Measurements from ENCODE around the gene RPL38. TPM values are rescaled to one million over a fixed set of nuclear protein-coding genes. Genes with fewer than 3 reads are reported as not detected.

Gene RPL38
- total RNA-seq, 3 donors from 2014 or later (not counting 1 experiment from before 2014, with no cell fraction given) = 560 to 802 (median 759) TPM

DNA sequence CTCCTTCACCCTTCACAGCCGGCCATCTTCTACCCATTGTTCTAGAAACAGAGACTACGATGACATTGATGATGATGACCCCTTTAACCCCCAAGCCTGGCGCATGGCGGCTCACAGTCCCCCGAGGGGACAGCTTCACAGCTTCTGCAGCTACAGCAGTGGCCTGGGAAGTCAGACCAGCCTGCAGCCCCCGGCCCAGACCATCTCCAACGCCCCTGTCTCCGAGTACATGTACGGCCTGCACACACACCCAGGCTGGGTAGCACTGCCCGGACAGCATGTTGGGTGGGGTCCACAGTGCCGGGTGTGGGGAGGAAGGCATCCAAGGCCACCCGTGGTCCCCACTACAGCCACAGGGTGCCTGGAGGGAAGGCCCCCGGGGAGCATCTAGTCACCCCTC is 49.6 kb downstream of the RPL38 start:
- peaks cover 0 to 6% of the 10 kb centered on the region in 2 donors for H3K4me1 Mint-ChIP-seq
- H3K36me3 ChIP-seq (ENCODE audit: control insufficient read depth, insufficient read depth, low read length) = no peaks in the 10 kb centered on the region
- H3K9me3 Mint-ChIP-seq = no peaks in the 10 kb centered on the region
- H3K36me3 Mint-ChIP-seq = no peaks in the 10 kb centered on the region
- intact Hi-C loops (cut with micrococcal nuclease) = no loop called here
- no peaks in the 10 kb centered on the region for H3K4me1 ChIP-seq (ENCODE audit: control insufficient read depth, insufficient read depth, low read length)
- H3K27me3 ChIP-seq (ENCODE audit: control insufficient read depth, insufficient read depth, low read length) = no peaks in the 10 kb centered on the region
- no peaks in the 10 kb centered on the region for H3K9me3 ChIP-seq (ENCODE audit: control insufficient read depth, insufficient read depth, low read length)
- H3K27ac ChIP-seq (ENCODE audit: low read length) = no peak overlapping the region
- H3K4me3 Mint-ChIP-seq = no peak overlapping the region
- no peak overlapping the region for H3K27ac Mint-ChIP-seq
- H3K27me3 Mint-ChIP-seq (ENCODE audit: low read depth in 2 of 2) = no peaks in the 10 kb centered on the region
- DNase-seq (no peak), ATAC-seq (no peak)
- 89% methylated on average over 13 of the region's 13 CpGs for WGBS (ENCODE audit: insufficient coverage)
- H3K4me3 ChIP-seq (ENCODE audit: low read length) = no peak overlapping the region
- no peak for TF ChIP-seq CTCF (IDR thresholded peaks at IDR 0.05)

DNA sequence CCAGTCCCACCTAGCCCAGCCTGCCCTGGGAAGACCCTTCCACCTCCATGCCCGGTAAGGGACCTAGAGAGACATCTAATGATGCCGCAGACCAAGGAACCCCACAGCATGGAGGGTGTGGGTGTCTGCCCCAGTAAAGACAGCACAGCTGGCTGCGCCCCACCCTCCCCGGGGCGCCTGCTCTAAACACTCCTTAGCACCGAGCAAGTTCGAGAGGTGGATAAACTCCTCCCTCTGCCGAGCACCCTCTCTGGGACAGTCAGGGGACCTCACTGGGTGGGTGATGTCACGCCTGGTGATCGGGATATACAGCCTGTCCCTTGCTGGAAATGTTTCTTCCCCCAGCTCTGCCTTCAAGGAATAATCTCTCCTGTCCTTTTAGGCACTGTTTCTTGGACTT is 53.8 kb downstream of the RPL38 start:
- Histone ChIP-seq H3K4me1 (ENCODE audit: control insufficient read depth, insufficient read depth, low read length) (no peaks in the 10 kb centered on the region), H3K27me3 (ENCODE audit: control insufficient read depth, insufficient read depth, low read length) (no peaks in the 10 kb centered on the region), H3K27ac (ENCODE audit: low read length) (no peak overlapping the region), H3K4me3 (ENCODE audit: low read length) (no peak overlapping the region), H3K9me3 (ENCODE audit: control insufficient read depth, insufficient read depth, low read length) (no peaks in the 10 kb centered on the region), H3K36me3 (ENCODE audit: control insufficient read depth, insufficient read depth, low read length) (no peaks in the 10 kb centered on the region)
- no peak for TF ChIP-seq CTCF (IDR thresholded peaks at IDR 0.05)
- 89% methylated on average over 10 of the region's 10 CpGs for WGBS (ENCODE audit: insufficient coverage)
- Mint-ChIP-seq H3K9me3 (no peaks in the 10 kb centered on the region), H3K27me3 (ENCODE audit: low read depth in 2 of 2) (no peaks in the 10 kb centered on the region), H3K4me3 (no peak overlapping the region), H3K36me3 (no peaks in the 10 kb centered on the region), H3K27ac (no peak overlapping the region), H3K4me1 (no peaks in the 10 kb centered on the region)
- ATAC-seq (no peak), DNase-seq (no peak)
- intact Hi-C loops (cut with micrococcal nuclease) = no loop called here

GRCh38 chr17:74259667-74260524 is 56.4 kb downstream of the RPL38 start:
- Mint-ChIP-seq H3K27me3 (ENCODE audit: low read depth in 2 of 2) (no peaks in the 10 kb centered on the region), H3K9me3 (no peaks in the 10 kb centered on the region), H3K27ac (no peak overlapping the region), H3K36me3 (no peaks in the 10 kb centered on the region), H3K4me1 (no peaks in the 10 kb centered on the region), H3K4me3 (no peak overlapping the region)
- no peak for TF ChIP-seq CTCF (IDR thresholded peaks at IDR 0.05)
- intact Hi-C loops (cut with micrococcal nuclease) = no loop called here
- H3K4me1 ChIP-seq (ENCODE audit: control insufficient read depth, insufficient read depth, low read length) = no peaks in the 10 kb centered on the region
- H3K4me3 ChIP-seq (ENCODE audit: low read length) = no peak overlapping the region
- no peaks in the 10 kb centered on the region for H3K36me3 ChIP-seq (ENCODE audit: control insufficient read depth, insufficient read depth, low read length)
- ATAC-seq (no peak), DNase-seq (no peak)
- WGBS (ENCODE audit: insufficient coverage) = 87% methylated on average over 21 of the region's 21 CpGs
- no peak overlapping the region for H3K27ac ChIP-seq (ENCODE audit: low read length)
- H3K9me3 ChIP-seq (ENCODE audit: control insufficient read depth, insufficient read depth, low read length) = no peaks in the 10 kb centered on the region
- H3K27me3 ChIP-seq (ENCODE audit: control insufficient read depth, insufficient read depth, low read length) = no peaks in the 10 kb centered on the region

Other genes with a start within 250 kb of the RPL38 start
- gene TTYH2, start 9.9 kb downstream of the RPL38 start, total RNA-seq = 1 to 10 TPM; 4.3 to 7.9 (median 4.8) TPM
- 1 to 10 TPM in 2 of 3 donors, under 1 TPM in 1; 0.35 to 1.8 (median 1.2) TPM for gene DNAI2, start 70.6 kb downstream of the RPL38 start, total RNA-seq
- 1 to 10 TPM; 1.7 to 7.1 (median 6.1) TPM for gene KIF19, start 122.5 kb downstream of the RPL38 start, total RNA-seq
- gene BTBD17, start 158.2 kb downstream of the RPL38 start, total RNA-seq = under 1 TPM in 1 of 3 donors, not detected in 2; 0.48 TPM
- not detected for gene GPR142, start 163.8 kb downstream of the RPL38 start, total RNA-seq
- gene GPRC5C, start 228.4 kb downstream of the RPL38 start, total RNA-seq = under 1 TPM; 0.26 to 0.60 (median 0.29) TPM

Data from natural killer cell (primary cell).